ENCODE results near the gene TIAM2.
"Not testable (repeated sequence)": the region's sequence is repeated elsewhere in the genome, so short reads cannot be mapped to it uniquely, and the experiment has no call there.

The TIAM2 gene

GRCh38 chr6:154995254-154996015 lies at the start of gene TIAM2:
Gene TIAM2 (plus strand): TSS chr6:154995315. CDS start chr6:155129224, 133,909 bp downstream.
- no peak for DNase-seq

- DNase-seq: no peak
Measured at GRCh38 chr6:154950979-154951344, 44.2 kb upstream of the TIAM2 start.

- peak; percentile 16 for DNase-seq
Measured at GRCh38 chr6:154951345-154952200, 43.5 kb upstream of the TIAM2 start.

- DNase-seq: no peak
Measured at GRCh38 chr6:154953644-154954043, 41.5 kb upstream of the TIAM2 start.

- no peak for DNase-seq
Measured at GRCh38 chr6:154954347-154954746, 40.8 kb upstream of the TIAM2 start.

- no peak for DNase-seq
Measured at GRCh38 chr6:154956771-154957522, 38.2 kb upstream of the TIAM2 start.

- DNase-seq: no peak
Measured at GRCh38 chr6:154958469-154958868, 36.6 kb upstream of the TIAM2 start.

- no peak for DNase-seq
Measured at GRCh38 chr6:154960299-154960843, 34.7 kb upstream of the TIAM2 start.

- no peak for DNase-seq
Measured at GRCh38 chr6:154960854-154961530, 34.1 kb upstream of the TIAM2 start.

- no peak for DNase-seq
Measured at GRCh38 chr6:154962753-154963152, 32.4 kb upstream of the TIAM2 start.

- DNase-seq: not testable (repeated sequence)
Measured at GRCh38 chr6:154966065-154966770, 28.9 kb upstream of the TIAM2 start.

GRCh38 chr6:154969796-154970195 lies 25.3 kb upstream of the TIAM2 start:
- DNase-seq: no peak

GRCh38 chr6:154974485-154975149 lies 20.5 kb upstream of the TIAM2 start:
- DNase-seq: no peak

GRCh38 chr6:154977588-154977987 lies 17.5 kb upstream of the TIAM2 start:
- DNase-seq: no peak

- DNase-seq: no peak
Measured at GRCh38 chr6:154980273-154981078, 14.6 kb upstream of the TIAM2 start.

GRCh38 chr6:154981079-154981870 lies 13.8 kb upstream of the TIAM2 start:
- no peak for DNase-seq

- no peak for DNase-seq
Measured at GRCh38 chr6:154984146-154984545, 11.0 kb upstream of the TIAM2 start.

GRCh38 chr6:154986787-154987235 lies 8.3 kb upstream of the TIAM2 start:
- DNase-seq: no peak

GRCh38 chr6:154989448-154989847 lies 5.7 kb upstream of the TIAM2 start:
- DNase-seq: no peak
